Measurements from ENCODE around the gene ENTPD6.

GRCh38 chr20:25254986-25255680, 59.6 kb downstream of the ENTPD6 start:
- TF ChIP-seq CTCF (IDR thresholded peaks at IDR 0.05) (peak in 5 of 12 donors; percentile 6 to 24 (median 11)), POLR2A (IDR thresholded peaks at IDR 0.05) (peak in 1 of 2 donors; percentile 8)

All from heart left ventricle (tissue), 13 donors.